22Rv1 (cell line): ENCODE results near the gene CTNND2.

Experiments used
- ZFX ChIP-seq: fragments of 450-650 bp; IDR thresholded peaks from 2 replicates; pipeline ENCODE4 v1.6.1; 2017; ENCODE audit warnings: antibody characterized with exemption, borderline replicate concordance
- TF ChIP-seq, protein P1 (sequence below): fragments of 450-650 bp; IDR thresholded peaks from 2 replicates; pipeline ENCODE4 v1.5.1; 2017; ENCODE audit warnings: mild to moderate bottlenecking

DNA sequence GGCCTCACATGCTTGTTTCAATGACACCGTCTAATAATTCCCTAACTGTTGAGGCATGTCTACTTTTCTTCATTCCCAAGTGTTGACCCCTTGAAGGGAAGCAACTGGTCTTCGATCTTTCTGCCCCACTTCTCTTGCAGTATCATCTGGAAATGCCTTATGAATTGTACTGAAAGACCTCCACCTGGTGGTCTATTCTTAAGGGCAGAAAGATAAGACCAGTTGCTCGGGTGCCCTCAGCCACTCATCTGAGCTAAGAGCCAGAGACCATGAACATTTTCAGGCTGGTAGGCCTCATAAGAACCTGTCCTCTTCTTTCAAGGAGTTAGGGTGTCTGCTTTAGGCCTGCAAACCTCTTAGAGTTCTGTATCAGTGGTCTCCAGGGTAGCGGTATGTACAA lies 542.5 kb downstream of the CTNND2 start:
- TF ChIP-seq, protein P1, sequence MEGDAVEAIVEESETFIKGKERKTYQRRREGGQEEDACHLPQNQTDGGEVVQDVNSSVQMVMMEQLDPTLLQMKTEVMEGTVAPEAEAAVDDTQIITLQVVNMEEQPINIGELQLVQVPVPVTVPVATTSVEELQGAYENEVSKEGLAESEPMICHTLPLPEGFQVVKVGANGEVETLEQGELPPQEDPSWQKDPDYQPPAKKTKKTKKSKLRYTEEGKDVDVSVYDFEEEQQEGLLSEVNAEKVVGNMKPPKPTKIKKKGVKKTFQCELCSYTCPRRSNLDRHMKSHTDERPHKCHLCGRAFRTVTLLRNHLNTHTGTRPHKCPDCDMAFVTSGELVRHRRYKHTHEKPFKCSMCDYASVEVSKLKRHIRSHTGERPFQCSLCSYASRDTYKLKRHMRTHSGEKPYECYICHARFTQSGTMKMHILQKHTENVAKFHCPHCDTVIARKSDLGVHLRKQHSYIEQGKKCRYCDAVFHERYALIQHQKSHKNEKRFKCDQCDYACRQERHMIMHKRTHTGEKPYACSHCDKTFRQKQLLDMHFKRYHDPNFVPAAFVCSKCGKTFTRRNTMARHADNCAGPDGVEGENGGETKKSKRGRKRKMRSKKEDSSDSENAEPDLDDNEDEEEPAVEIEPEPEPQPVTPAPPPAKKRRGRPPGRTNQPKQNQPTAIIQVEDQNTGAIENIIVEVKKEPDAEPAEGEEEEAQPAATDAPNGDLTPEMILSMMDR = no peak
- no peak for TF ChIP-seq ZFX
